ENCODE measurements around the gene FRMD8.

The FRMD8 gene

DNA sequence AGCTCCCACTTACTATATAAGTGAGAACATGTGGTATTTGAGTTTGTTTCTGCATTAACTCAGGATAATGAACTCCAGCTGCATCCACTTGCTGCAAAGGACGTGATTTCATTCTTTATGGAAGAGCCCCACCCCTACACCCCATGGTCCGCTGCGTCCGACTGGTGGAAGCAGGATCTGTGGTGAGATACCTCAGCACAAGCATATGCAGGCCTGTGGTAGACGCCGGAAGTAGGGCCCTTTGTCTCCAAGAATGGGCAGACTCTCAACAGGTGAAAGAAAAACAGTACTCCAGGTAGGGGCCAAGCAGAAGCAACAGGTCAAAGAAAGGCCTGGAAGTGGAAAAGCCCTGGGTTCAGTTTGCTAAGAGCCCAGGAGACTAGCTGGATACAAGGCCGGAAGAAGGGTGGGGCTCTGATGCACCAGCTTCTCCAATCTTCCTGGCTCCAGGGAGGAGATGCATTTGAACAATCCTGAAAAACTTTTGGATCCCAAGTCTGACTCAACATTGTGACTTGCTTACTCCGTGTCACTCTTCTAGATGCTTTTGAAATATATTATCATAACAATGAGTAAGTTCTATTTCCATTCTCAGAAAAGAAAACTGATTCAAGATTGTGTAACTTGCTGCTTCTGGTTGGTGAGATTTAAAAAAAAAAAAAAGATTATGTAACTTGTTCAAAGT is 66.5 kb downstream of the FRMD8 start:
- DNase-seq (ENCODE audit: low read depth), result no peak
- TF ChIP-seq, protein P1, sequence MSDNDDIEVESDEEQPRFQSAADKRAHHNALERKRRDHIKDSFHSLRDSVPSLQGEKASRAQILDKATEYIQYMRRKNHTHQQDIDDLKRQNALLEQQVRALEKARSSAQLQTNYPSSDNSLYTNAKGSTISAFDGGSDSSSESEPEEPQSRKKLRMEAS (IDR thresholded peaks at IDR 0.05; ENCODE audit: low read depth, low read length), result no peak
- TF ChIP-seq POLR2A (IDR thresholded peaks at IDR 0.05; ENCODE audit: extremely low read depth, insufficient read length), result no peak
- TF ChIP-seq, protein P2, sequence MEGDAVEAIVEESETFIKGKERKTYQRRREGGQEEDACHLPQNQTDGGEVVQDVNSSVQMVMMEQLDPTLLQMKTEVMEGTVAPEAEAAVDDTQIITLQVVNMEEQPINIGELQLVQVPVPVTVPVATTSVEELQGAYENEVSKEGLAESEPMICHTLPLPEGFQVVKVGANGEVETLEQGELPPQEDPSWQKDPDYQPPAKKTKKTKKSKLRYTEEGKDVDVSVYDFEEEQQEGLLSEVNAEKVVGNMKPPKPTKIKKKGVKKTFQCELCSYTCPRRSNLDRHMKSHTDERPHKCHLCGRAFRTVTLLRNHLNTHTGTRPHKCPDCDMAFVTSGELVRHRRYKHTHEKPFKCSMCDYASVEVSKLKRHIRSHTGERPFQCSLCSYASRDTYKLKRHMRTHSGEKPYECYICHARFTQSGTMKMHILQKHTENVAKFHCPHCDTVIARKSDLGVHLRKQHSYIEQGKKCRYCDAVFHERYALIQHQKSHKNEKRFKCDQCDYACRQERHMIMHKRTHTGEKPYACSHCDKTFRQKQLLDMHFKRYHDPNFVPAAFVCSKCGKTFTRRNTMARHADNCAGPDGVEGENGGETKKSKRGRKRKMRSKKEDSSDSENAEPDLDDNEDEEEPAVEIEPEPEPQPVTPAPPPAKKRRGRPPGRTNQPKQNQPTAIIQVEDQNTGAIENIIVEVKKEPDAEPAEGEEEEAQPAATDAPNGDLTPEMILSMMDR (IDR thresholded peaks at IDR 0.05; ENCODE audit: low read depth, low read length), result no peak
- no peak for TF ChIP-seq MYC (IDR thresholded peaks at IDR 0.05; ENCODE audit: low read depth, low read length)
- H3K4me3 ChIP-seq (ENCODE audit: low read depth, low read length), result no peak overlapping the region

DNA sequence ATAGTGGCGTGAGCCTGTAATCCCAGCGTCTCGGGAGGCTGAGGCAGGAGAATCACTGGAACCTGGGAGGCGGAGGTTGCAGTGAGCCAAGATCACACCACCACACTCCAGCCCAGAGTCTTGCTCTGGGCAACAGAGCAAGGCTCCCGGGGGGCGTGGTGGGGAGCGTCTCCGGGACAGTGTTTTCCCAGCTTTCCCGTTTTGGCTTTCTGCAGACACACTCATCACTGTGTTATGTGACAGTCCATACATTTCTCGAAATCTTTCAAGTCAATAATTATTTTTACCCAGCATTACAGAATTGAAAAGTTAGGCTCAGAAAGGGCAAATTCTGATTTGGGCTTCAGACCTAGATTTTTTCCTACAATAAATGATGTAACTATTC is 67.9 kb downstream of the FRMD8 start:
- peak overlapping the region; percentile 62 for H3K4me3 ChIP-seq (ENCODE audit: low read depth, low read length)
- no peak for DNase-seq (ENCODE audit: low read depth)
- TF ChIP-seq POLR2A (IDR thresholded peaks at IDR 0.05; ENCODE audit: extremely low read depth, insufficient read length), result no peak
- TF ChIP-seq, protein P2 (IDR thresholded peaks at IDR 0.05; ENCODE audit: low read depth, low read length), result no peak
- TF ChIP-seq, protein P1 (IDR thresholded peaks at IDR 0.05; ENCODE audit: low read depth, low read length), result no peak
- no peak for TF ChIP-seq MYC (IDR thresholded peaks at IDR 0.05; ENCODE audit: low read depth, low read length)

DNA sequence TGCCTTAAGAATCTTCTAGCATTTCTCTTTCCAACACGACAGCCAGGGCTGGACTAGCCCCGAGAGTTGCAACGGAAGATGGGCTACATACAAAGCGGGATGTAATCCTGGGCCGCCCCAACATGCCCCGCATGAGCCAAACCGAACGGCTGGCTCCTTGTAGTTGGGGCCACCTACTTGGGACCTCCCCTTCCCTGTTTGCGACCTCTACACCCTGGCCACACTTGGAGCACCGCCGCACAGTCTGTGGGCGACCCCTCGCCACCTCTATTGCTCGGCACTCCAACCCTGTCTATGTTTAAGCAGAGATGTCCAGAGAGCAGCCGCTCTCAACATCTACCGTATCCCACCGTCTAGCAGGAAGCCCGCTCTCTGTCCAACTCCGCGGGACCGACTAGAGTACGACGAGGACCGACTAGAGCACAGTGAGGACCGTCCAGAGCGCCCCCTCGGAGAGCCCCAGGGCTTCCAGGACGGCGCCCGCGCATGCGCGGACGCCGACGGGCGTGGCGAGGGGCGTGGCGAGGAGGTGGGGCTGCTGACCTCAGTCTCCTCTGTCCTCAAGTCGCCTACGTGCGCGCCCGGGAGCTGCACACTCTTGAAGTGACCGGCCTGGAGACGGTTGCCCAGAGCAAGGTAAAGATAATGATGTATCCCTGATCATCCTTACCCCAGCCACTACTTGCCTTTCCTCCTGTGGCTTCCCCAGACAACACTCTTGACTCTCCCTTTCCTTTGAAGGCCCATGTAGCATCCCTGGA is 68.4 kb downstream of the FRMD8 start:
- DNase-seq (ENCODE audit: low read depth), result peak; percentile 88
- peak overlapping the region; percentile 62 for H3K4me3 ChIP-seq (ENCODE audit: low read depth, low read length)
- TF ChIP-seq, protein P1 (IDR thresholded peaks at IDR 0.05; ENCODE audit: low read depth, low read length), result no peak
- TF ChIP-seq POLR2A (IDR thresholded peaks at IDR 0.05; ENCODE audit: extremely low read depth, insufficient read length), result peak; percentile 63
- TF ChIP-seq, protein P2 (IDR thresholded peaks at IDR 0.05; ENCODE audit: low read depth, low read length), result peak; percentile 37

DNA sequence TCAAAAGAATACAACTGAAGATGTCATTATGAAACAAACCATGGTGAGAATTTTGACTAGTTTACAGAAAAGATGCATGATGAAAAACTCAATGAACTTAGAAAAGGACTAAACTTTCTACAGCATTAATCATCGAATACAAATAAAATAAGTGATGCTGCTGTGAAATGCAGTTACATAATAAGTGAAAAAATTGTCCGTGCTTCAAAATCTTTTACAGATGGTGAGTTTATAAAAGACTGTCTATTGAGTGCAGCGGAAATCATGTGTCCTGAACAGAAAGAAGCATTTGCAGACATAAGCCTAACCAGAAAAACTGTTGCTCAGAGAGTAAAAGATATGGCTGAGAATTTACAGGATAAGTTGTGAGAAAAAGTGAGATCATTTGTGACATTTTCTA is 70.0 kb downstream of the FRMD8 start:
- DNase-seq (ENCODE audit: low read depth), result no peak
- no peak overlapping the region for H3K4me3 ChIP-seq (ENCODE audit: low read depth, low read length)
- TF ChIP-seq POLR2A (IDR thresholded peaks at IDR 0.05; ENCODE audit: extremely low read depth, insufficient read length) (no peak), MYC (IDR thresholded peaks at IDR 0.05; ENCODE audit: low read depth, low read length) (no peak)
- TF ChIP-seq, protein P1 (IDR thresholded peaks at IDR 0.05; ENCODE audit: low read depth, low read length), result no peak

DNA sequence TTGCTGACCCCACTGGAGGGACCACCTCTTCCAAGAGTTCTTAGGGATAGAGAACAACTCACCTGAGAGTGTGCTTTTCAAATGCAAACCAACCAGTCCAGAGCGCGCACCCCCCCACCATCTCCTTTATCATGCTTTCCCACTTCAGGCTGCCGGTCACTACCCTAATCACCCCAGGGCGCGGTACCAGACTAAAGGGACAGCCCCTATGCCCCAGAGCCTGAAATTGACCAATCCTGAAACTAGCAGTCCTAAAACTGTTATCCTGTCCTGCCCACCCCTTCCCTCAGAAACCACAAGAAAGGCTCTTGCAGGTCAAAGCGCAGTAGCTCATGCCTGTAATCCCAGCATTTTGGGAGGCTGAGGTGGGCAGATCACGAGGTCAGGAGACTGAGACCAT is 73.1 kb downstream of the FRMD8 start:
- H3K4me3 ChIP-seq (ENCODE audit: low read depth, low read length), result no peak overlapping the region
- TF ChIP-seq, protein P2 (IDR thresholded peaks at IDR 0.05; ENCODE audit: low read depth, low read length), result no peak
- TF ChIP-seq, protein P1 (IDR thresholded peaks at IDR 0.05; ENCODE audit: low read depth, low read length), result no peak
- TF ChIP-seq POLR2A (IDR thresholded peaks at IDR 0.05; ENCODE audit: extremely low read depth, insufficient read length) (no peak), MYC (IDR thresholded peaks at IDR 0.05; ENCODE audit: low read depth, low read length) (no peak)
- no peak for DNase-seq (ENCODE audit: low read depth)
